Neural progenitor cell (in vitro differentiated cells): Measurements from ENCODE around the gene PDE11A. TPM values are rescaled to one million over a fixed set of nuclear protein-coding genes. Genes with fewer than 3 reads are reported as not detected.

ENCODE experiments used
- DNase-seq: peaks from one replicate; pipeline ENCODE4 v3.0.0-alpha.2; 2016; ENCODE audit warnings: low spot score
- H2AFZ ChIP-seq: fragments of 200-600 bp; sonication (generic); replicated peaks from 2 replicates; pipeline ENCODE4 v1.6.1; 2016; ENCODE audit warnings: antibody characterized with exemption
- H3F3A ChIP-seq: fragments of 200-600 bp; sonication (generic); 2 replicates; pipeline ENCODE4 v1.6.1; 2016; ENCODE audit warnings: antibody characterized with exemption, low read depth
- H3K27ac ChIP-seq: fragments of 200-600 bp; sonication (generic); 2 replicates; pipeline ENCODE4 v1.5.1; 2016; ENCODE audit warnings: mild to moderate bottlenecking
- H3K27me3 ChIP-seq: fragments of 200-600 bp; sonication (generic); 2 replicates; pipeline ENCODE4 v1.6.1; 2016; ENCODE audit warnings: mild to moderate bottlenecking, moderate library complexity
- H3K36me3 ChIP-seq: fragments of 200-600 bp; sonication (generic); 2 replicates; pipeline ENCODE4 v1.5.1; 2016
- H3K4me1 ChIP-seq: fragments of 200-600 bp; sonication (generic); 2 replicates; pipeline ENCODE4 v1.6.1; 2016; ENCODE audit warnings: mixed run types
- H3K4me2 ChIP-seq: fragments of 200-600 bp; sonication (generic); 2 replicates; pipeline ENCODE4 v1.6.1; 2016
- H3K4me3 ChIP-seq: fragments of 200-600 bp; sonication (generic); 2 replicates; pipeline ENCODE4 v1.5.1; 2016
- H3K79me2 ChIP-seq: fragments of 200-600 bp; sonication (generic); 2 replicates; pipeline ENCODE4 v1.6.1; 2016; ENCODE audit warnings: low read depth
- H3K9ac ChIP-seq: fragments of 200-600 bp; sonication (generic); 2 replicates; pipeline ENCODE4 v1.6.1; 2016
- H3K9me3 ChIP-seq: fragments of 200-600 bp; sonication (generic); 2 replicates; pipeline ENCODE4 v1.5.1; 2016; ENCODE audit warnings: low read depth
- H4K20me1 ChIP-seq: fragments of 200-600 bp; sonication (generic); 2 replicates; pipeline ENCODE4 v1.6.1; 2016; ENCODE audit warnings: low read depth
- H3K27ac Mint-ChIP-seq: 3 replicates; pipeline ENCODE4 v1.8.0; 2021; ENCODE audit warnings: mixed read lengths
- H3K27me3 Mint-ChIP-seq: 2 replicates; pipeline ENCODE4 v1.8.0; 2022; ENCODE audit warnings: low read depth, mild to moderate bottlenecking, inconsistent platforms, moderate library complexity, mixed read lengths; ENCODE audit not compliant: insufficient read depth
- H3K36me3 Mint-ChIP-seq: 3 replicates; pipeline ENCODE4 v1.8.0; 2021; ENCODE audit warnings: mixed read lengths
- H3K4me1 Mint-ChIP-seq: 3 replicates; pipeline ENCODE4 v1.8.0; 2021; ENCODE audit warnings: mixed read lengths
- H3K4me3 Mint-ChIP-seq: 3 replicates; pipeline ENCODE4 v1.8.0; 2021; ENCODE audit warnings: mild to moderate bottlenecking, moderate library complexity, mixed read lengths
- H3K9me3 Mint-ChIP-seq: 3 replicates; pipeline ENCODE4 v1.8.0; 2020; ENCODE audit warnings: mixed read lengths
- EZH2 ChIP-seq: fragments of 200-600 bp; sonication (generic); IDR thresholded peaks from 2 replicates; pipeline ENCODE4 v1.6.1; 2017; ENCODE audit warnings: antibody characterized with exemption, mild to moderate bottlenecking, moderate library complexity
- EZH2phosphoT487 ChIP-seq: fragments of 200-600 bp; sonication (generic); IDR thresholded peaks from 2 replicates; pipeline ENCODE4 v1.6.1; 2017; ENCODE audit warnings: antibody characterized with exemption
- total RNA-seq: library from RNA; depleted of rRNA; stranded (reverse); fragments of >200 nt; gene quantifications from 2 replicates; pipeline ENCODE4 v1.2.3, GENCODE V29; 2015; ENCODE audit warnings: low replicate concordance
- TF ChIP-seq, protein P1 (sequence below): fragments of 200-600 bp; sonication (generic); IDR thresholded peaks from 2 replicates; pipeline ENCODE4 v1.5.1; 2017; ENCODE audit warnings: antibody characterized with exemption, mild to moderate bottlenecking

Gene PDE11A
- total RNA-seq, 1 donor from 2014 or later: 0.13 TPM

DNA sequence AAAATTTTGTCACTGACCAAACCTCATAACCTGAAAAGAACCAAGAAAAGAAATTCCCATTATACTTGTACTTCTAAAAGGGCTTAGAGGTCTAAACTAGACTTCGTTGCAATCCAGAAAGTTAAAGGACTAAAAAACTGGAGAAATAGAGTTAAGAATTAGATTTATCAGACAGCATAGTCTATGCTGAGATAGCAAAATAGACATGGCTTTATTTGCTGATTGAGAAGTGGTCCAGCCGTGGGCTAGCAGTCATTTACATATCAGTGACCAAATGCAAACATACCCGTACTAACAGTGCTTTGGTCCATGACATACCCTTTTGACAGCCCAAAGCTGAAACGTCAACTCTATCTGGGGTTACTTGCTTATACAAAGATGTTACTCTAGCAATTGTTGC, 456.5 kb downstream of the PDE11A start:
- Mint-ChIP-seq H3K9me3 (peaks cover 15% of the 10 kb centered on the region), H3K4me1 (peaks cover 7% of the 10 kb centered on the region), H3K27me3 (peaks cover 4% of the 10 kb centered on the region), H3K4me3 (no peak overlapping the region), H3K27ac (no peak overlapping the region), H3K36me3 (peaks cover 10% of the 10 kb centered on the region)
- TF ChIP-seq, protein P1, sequence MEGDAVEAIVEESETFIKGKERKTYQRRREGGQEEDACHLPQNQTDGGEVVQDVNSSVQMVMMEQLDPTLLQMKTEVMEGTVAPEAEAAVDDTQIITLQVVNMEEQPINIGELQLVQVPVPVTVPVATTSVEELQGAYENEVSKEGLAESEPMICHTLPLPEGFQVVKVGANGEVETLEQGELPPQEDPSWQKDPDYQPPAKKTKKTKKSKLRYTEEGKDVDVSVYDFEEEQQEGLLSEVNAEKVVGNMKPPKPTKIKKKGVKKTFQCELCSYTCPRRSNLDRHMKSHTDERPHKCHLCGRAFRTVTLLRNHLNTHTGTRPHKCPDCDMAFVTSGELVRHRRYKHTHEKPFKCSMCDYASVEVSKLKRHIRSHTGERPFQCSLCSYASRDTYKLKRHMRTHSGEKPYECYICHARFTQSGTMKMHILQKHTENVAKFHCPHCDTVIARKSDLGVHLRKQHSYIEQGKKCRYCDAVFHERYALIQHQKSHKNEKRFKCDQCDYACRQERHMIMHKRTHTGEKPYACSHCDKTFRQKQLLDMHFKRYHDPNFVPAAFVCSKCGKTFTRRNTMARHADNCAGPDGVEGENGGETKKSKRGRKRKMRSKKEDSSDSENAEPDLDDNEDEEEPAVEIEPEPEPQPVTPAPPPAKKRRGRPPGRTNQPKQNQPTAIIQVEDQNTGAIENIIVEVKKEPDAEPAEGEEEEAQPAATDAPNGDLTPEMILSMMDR: no peak
- no peak for TF ChIP-seq EZH2phosphoT487
- TF ChIP-seq EZH2: no peak
- Histone ChIP-seq H3K4me1 (no peaks in the 10 kb centered on the region), H3F3A (no peaks in the 10 kb centered on the region), H2AFZ (no peak overlapping the region), H3K36me3 (no peaks in the 10 kb centered on the region), H3K9me3 (no peaks in the 10 kb centered on the region), H3K27me3 (no peaks in the 10 kb centered on the region), H3K27ac (no peak overlapping the region), H3K4me2 (no peak overlapping the region), H3K9ac (no peak overlapping the region), H3K4me3 (no peak overlapping the region), H4K20me1 (no peaks in the 10 kb centered on the region), H3K79me2 (no peaks in the 10 kb centered on the region)
- DNase-seq: no peak

DNA sequence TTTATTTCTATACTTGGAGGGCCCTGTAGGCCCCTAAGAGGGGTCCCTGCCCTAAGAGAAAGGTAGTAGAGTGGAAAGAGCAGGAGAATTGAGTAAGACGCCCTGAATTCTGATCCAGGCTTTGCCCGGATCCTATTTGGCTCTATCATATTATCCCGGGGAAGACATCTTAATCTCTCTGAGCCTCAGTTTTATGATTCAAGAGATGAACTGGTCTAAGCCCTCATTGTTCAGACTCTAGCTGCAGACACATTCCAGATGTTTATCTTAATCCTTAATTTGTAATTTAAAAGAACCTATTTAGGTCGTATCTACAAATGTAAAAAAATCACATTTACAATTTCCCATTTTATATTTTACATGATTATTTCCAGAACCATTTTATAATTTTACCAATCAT, 459.9 kb downstream of the PDE11A start:
- Histone ChIP-seq H3F3A (no peaks in the 10 kb centered on the region), H3K9me3 (no peaks in the 10 kb centered on the region), H3K27me3 (no peaks in the 10 kb centered on the region), H3K4me3 (no peak overlapping the region), H4K20me1 (no peaks in the 10 kb centered on the region), H3K27ac (no peak overlapping the region), H3K79me2 (no peaks in the 10 kb centered on the region), H3K36me3 (no peaks in the 10 kb centered on the region), H2AFZ (no peak overlapping the region), H3K4me2 (no peak overlapping the region), H3K9ac (no peak overlapping the region), H3K4me1 (no peaks in the 10 kb centered on the region)
- Mint-ChIP-seq H3K9me3 (peaks cover 18% of the 10 kb centered on the region), H3K36me3 (peaks cover 8% of the 10 kb centered on the region), H3K27me3 (no peaks in the 10 kb centered on the region), H3K4me1 (no peaks in the 10 kb centered on the region), H3K27ac (no peak overlapping the region), H3K4me3 (no peak overlapping the region)
- TF ChIP-seq, protein P1: no peak
- TF ChIP-seq EZH2 (no peak), EZH2phosphoT487 (no peak)
- no peak for DNase-seq

DNA sequence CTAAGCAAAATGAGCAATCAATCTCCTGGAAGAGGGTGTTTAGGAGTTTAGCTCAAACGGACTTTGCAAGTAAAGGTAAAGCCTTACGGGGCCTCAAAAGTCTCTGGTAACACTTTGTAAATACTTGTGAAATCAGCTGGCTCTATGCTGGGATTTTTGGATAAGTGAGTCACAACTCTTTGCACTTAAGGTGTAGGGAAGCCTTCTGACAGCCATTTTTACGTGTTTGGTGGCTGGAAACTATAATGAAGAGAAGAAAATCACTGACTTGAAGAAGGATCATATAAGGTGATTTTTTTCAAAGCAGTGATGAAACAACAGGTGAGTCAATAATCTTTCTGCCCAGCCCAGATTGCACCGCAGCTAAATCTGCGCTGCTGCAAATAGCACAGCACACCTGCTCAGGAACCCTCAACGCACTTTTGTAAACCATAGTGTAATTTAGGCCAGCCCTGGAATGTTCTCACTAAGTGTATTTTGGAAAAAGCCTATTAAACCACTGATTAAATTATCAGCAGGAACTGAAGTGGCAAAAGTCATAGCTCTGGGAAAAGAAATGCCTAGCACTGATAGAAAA, 461.2 kb downstream of the PDE11A start:
- no peak for DNase-seq
- Mint-ChIP-seq H3K27ac (no peak overlapping the region), H3K27me3 (no peaks in the 10 kb centered on the region), H3K4me1 (no peaks in the 10 kb centered on the region), H3K4me3 (no peak overlapping the region), H3K9me3 (peaks cover 10% of the 10 kb centered on the region), H3K36me3 (peaks cover 2% of the 10 kb centered on the region)
- no peaks in the 10 kb centered on the region for H3K27me3 ChIP-seq
- no peak for TF ChIP-seq EZH2phosphoT487
- H3K36me3 ChIP-seq: no peaks in the 10 kb centered on the region
- H3K4me1 ChIP-seq: no peaks in the 10 kb centered on the region
- H3K79me2 ChIP-seq: no peaks in the 10 kb centered on the region
- no peaks in the 10 kb centered on the region for H3K9me3 ChIP-seq
- no peak overlapping the region for H3K27ac ChIP-seq
- no peaks in the 10 kb centered on the region for H3F3A ChIP-seq
- H3K4me2 ChIP-seq: no peak overlapping the region
- H3K9ac ChIP-seq: no peak overlapping the region
- no peaks in the 10 kb centered on the region for H4K20me1 ChIP-seq
- no peak overlapping the region for H3K4me3 ChIP-seq
- H2AFZ ChIP-seq: no peak overlapping the region

DNA sequence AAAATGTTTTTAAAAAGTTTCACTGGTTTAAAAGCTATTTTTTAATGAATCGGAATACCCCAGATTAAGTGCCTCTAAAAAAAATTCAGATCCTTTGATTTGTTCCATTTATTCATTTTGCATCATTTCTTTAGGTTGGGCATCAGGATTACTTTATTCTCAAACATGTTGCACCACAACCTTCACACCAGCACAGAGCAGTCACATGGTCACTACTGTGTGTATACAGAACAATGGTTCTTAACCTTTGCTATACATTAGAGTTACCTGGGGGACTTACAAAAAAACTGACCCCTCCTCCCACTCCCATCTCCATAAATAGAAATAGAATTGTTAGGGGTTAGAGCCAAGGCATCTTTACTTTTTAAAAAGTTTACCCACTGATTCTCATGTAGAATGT, 461.8 kb downstream of the PDE11A start:
- H4K20me1 ChIP-seq: no peaks in the 10 kb centered on the region
- no peak overlapping the region for H3K9ac ChIP-seq
- no peaks in the 10 kb centered on the region for H3K9me3 ChIP-seq
- TF ChIP-seq EZH2phosphoT487 (no peak), EZH2 (no peak)
- TF ChIP-seq, protein P1: no peak
- no peaks in the 10 kb centered on the region for H3K79me2 ChIP-seq
- no peaks in the 10 kb centered on the region for H3F3A ChIP-seq
- no peak overlapping the region for H2AFZ ChIP-seq
- no peaks in the 10 kb centered on the region for H3K36me3 Mint-ChIP-seq
- H3K4me2 ChIP-seq: no peak overlapping the region
- H3K9me3 Mint-ChIP-seq: peaks cover 8% of the 10 kb centered on the region
- H3K27me3 ChIP-seq: no peaks in the 10 kb centered on the region
- H3K27ac Mint-ChIP-seq: no peak overlapping the region
- H3K4me1 Mint-ChIP-seq: no peaks in the 10 kb centered on the region
- H3K4me3 Mint-ChIP-seq: no peak overlapping the region
- no peaks in the 10 kb centered on the region for H3K4me1 ChIP-seq
- DNase-seq: no peak
- H3K27ac ChIP-seq: no peak overlapping the region
- H3K36me3 ChIP-seq: no peaks in the 10 kb centered on the region
- no peaks in the 10 kb centered on the region for H3K27me3 Mint-ChIP-seq
- H3K4me3 ChIP-seq: no peak overlapping the region
